Endothelial cell (in vitro differentiated cells): ENCODE measurements around the gene EFNA5. TPM values are rescaled to one million over a fixed set of nuclear protein-coding genes. Genes with fewer than 3 reads are reported as not detected.

Experiments used
- DNase-seq: peaks from one replicate; pipeline ENCODE4 v3.0.0; 2021; ENCODE audit warnings: low spot score
- H3K27ac Mint-ChIP-seq: one replicate; pipeline ENCODE4 v1.8.0; 2021; ENCODE audit warnings: mixed read lengths, inconsistent platforms; ENCODE audit not compliant: unreplicated experiment
- H3K27me3 Mint-ChIP-seq: one replicate; pipeline ENCODE4 v1.8.0; 2021; ENCODE audit warnings: mild to moderate bottlenecking, moderate library complexity, mixed read lengths, inconsistent platforms; ENCODE audit not compliant: unreplicated experiment
- H3K36me3 Mint-ChIP-seq: one replicate; pipeline ENCODE4 v1.8.0; 2021; ENCODE audit warnings: mild to moderate bottlenecking, low read depth, mixed read lengths, inconsistent platforms; ENCODE audit not compliant: unreplicated experiment
- H3K4me1 Mint-ChIP-seq: one replicate; pipeline ENCODE4 v1.8.0; 2021; ENCODE audit warnings: mild to moderate bottlenecking, mixed read lengths, inconsistent platforms; ENCODE audit not compliant: unreplicated experiment
- H3K4me3 Mint-ChIP-seq: one replicate; pipeline ENCODE4 v1.8.0; 2021; ENCODE audit warnings: mild to moderate bottlenecking, mixed read lengths, inconsistent platforms; ENCODE audit not compliant: unreplicated experiment
- H3K9me3 Mint-ChIP-seq: one replicate; pipeline ENCODE4 v1.8.0; 2021; ENCODE audit warnings: mixed read lengths, inconsistent platforms; ENCODE audit not compliant: unreplicated experiment
- total RNA-seq: library from RNA; stranded (reverse); fragmentation: NEBNext Ultra II Directional; extraction: Animal tissue kit (Norgen Biotek cat#: 25700); gene quantifications from one replicate; pipeline ENCODE4 v1.2.1, GENCODE V29; 2021; ENCODE audit not compliant: unreplicated experiment
- TF ChIP-seq, protein P1 (sequence below): fragments of 200-600 bp; sonication (generic); IDR thresholded peaks from one replicate; pipeline ENCODE4 v1.5.0; 2021; ENCODE audit warnings: antibody characterized with exemption; ENCODE audit not compliant: unreplicated experiment

Gene EFNA5
- total RNA-seq, 1 donor from 2014 or later: 8.8 TPM

DNA sequence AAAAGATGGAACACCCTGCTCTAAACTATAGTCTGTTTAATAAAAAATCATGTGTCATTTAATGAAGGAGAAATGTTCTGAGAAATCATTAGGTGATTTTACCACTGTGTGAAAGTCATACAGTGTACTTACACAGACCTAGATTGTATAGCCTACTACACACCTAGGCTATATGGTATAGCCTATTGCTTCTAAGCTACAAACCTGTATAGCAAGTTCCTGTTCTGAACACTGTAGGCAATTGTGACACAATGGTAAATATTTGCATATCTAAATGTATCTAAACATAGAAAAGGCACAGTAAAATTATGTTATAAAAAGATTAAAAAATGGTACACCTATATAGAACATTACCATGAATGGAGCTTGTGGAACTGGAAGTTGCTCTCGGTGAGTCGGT is 40.6 kb downstream of the EFNA5 start:
- Mint-ChIP-seq H3K36me3 (no peaks in the 10 kb centered on the region), H3K4me3 (no peak overlapping the region), H3K4me1 (no peaks in the 10 kb centered on the region), H3K27me3 (no peaks in the 10 kb centered on the region), H3K27ac (no peak overlapping the region), H3K9me3 (no peaks in the 10 kb centered on the region)
- no peak for DNase-seq
- TF ChIP-seq, protein P1, sequence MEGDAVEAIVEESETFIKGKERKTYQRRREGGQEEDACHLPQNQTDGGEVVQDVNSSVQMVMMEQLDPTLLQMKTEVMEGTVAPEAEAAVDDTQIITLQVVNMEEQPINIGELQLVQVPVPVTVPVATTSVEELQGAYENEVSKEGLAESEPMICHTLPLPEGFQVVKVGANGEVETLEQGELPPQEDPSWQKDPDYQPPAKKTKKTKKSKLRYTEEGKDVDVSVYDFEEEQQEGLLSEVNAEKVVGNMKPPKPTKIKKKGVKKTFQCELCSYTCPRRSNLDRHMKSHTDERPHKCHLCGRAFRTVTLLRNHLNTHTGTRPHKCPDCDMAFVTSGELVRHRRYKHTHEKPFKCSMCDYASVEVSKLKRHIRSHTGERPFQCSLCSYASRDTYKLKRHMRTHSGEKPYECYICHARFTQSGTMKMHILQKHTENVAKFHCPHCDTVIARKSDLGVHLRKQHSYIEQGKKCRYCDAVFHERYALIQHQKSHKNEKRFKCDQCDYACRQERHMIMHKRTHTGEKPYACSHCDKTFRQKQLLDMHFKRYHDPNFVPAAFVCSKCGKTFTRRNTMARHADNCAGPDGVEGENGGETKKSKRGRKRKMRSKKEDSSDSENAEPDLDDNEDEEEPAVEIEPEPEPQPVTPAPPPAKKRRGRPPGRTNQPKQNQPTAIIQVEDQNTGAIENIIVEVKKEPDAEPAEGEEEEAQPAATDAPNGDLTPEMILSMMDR: no peak

DNA sequence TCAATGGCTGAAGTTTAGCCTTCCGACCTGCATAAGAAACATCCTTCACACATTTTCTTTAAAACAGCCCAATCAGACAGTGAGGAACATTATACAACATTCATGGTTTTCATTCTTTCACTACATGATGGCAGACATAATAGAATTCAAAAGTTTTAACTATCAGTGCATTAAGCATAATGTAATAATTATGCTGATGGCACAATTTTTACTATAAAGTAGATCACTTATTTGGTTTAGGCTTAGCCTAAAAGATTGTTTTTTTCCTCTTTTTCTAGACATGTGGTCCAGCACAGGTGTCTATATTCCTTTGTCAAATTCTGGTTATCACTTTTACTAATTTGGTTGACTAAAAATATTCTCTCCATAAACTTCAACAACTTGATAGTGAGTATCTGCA is 46.5 kb downstream of the EFNA5 start:
- Mint-ChIP-seq H3K36me3 (no peaks in the 10 kb centered on the region), H3K4me3 (no peak overlapping the region), H3K27me3 (no peaks in the 10 kb centered on the region), H3K4me1 (no peaks in the 10 kb centered on the region), H3K9me3 (no peaks in the 10 kb centered on the region), H3K27ac (no peak overlapping the region)
- no peak for DNase-seq
- TF ChIP-seq, protein P1: no peak

DNA sequence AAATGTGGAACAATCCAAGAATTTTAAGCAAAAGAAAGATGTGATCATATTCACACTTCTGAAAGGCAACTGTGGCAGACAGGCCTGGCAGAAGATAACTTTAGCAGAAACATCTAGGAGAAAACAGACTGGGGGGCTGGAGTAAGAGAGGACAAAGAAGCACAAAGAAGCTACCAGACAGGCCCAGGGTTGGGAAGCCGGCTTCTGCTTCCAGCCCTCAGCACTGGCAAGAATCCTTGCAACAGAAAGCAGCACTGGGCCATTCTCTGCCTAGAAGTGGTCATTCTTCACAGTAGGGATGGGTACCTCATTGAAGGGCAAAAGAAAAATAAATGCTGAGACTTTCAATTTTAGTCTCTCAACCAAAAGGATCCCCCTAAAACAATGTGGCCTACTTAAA is 49.6 kb downstream of the EFNA5 start:
- DNase-seq: no peak
- Mint-ChIP-seq H3K4me3 (no peak overlapping the region), H3K36me3 (no peaks in the 10 kb centered on the region), H3K9me3 (no peaks in the 10 kb centered on the region), H3K27ac (no peak overlapping the region), H3K4me1 (no peaks in the 10 kb centered on the region), H3K27me3 (no peaks in the 10 kb centered on the region)
- TF ChIP-seq, protein P1: no peak

- no peaks in the 10 kb centered on the region for H3K4me1 Mint-ChIP-seq
- DNase-seq: no peak
- no peaks in the 10 kb centered on the region for H3K36me3 Mint-ChIP-seq
- no peaks in the 10 kb centered on the region for H3K9me3 Mint-ChIP-seq
- no peak overlapping the region for H3K4me3 Mint-ChIP-seq
- H3K27ac Mint-ChIP-seq: peak overlapping the region; percentile 31
- TF ChIP-seq, protein P1: no peak
- no peaks in the 10 kb centered on the region for H3K27me3 Mint-ChIP-seq
Observed at GRCh38 chr5:107619781-107620180, 51.0 kb downstream of the EFNA5 start.

DNA sequence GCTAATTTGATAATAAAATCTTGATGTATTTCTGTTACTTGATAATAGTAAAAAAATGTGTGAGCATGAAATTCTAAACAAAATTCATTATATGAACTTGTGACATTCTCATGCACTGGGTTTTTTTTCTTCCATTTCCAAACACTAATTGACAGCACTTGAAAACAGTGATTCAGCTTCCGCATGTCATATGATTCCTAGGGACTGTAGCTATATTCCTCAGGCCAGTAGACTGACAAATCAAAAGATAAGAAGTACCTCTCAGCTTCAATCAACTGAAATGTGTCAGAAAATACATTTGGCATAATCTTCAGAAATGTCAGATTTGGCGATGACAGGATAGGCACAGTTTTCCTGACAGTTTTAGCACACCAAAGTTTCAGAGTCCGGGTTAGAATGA is 52.5 kb downstream of the EFNA5 start:
- Mint-ChIP-seq H3K4me3 (no peak overlapping the region), H3K9me3 (no peaks in the 10 kb centered on the region), H3K4me1 (no peaks in the 10 kb centered on the region)

More for the DNA sequence above, 52.5 kb downstream of the EFNA5 start:
- no peaks in the 10 kb centered on the region for H3K27me3 Mint-ChIP-seq
- H3K27ac Mint-ChIP-seq: no peak overlapping the region
- DNase-seq: no peak
- H3K36me3 Mint-ChIP-seq: no peaks in the 10 kb centered on the region
- TF ChIP-seq, protein P1: no peak
